C4-2B (cell line): ENCODE measurements around the gene POLR2F.

Experiments
- H3K27ac ChIP-seq: fragments of 450-650 bp; 2 replicates; pipeline ENCODE4 v1.5.1; 2017
- ZFX ChIP-seq: fragments of 450-650 bp; IDR thresholded peaks from 2 replicates; pipeline ENCODE4 v1.6.1; 2017
- TF ChIP-seq, protein P1 (sequence below): fragments of 450-650 bp; conservative IDR thresholded peaks from 2 replicates; pipeline ENCODE4 v1.5.1; 2017; ENCODE audit warnings: mild to moderate bottlenecking

POLR2F gene

DNA sequence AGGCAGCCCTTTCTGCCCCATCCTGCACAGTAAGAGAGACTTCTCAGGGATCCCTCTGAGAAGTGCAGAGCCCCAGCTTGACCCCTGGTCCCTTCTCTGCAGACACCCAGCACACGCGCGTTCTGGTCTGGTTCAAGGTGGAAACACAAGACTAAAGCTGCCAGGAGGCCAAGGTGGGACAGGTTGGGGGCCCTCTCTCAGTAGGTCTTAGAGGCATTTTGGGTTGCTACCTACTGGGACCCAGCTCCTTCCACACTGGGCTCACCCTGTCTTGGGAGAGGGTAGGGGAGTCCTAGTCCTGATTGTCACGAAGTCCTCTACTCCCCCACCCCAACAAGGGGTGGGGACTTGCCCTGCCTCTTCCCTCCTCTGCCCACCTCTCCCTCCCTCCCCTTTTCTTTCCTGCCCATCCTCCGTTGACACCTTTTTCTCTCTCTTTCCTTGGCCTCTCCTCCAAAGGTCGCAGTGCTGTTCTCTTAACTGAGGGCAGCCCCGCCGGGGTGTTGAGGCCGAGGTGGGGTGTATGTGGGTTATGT lies 31.6 kb downstream of the POLR2F start:
- no peak overlapping the region for H3K27ac ChIP-seq
- no peak for TF ChIP-seq ZFX
- TF ChIP-seq, protein P1, sequence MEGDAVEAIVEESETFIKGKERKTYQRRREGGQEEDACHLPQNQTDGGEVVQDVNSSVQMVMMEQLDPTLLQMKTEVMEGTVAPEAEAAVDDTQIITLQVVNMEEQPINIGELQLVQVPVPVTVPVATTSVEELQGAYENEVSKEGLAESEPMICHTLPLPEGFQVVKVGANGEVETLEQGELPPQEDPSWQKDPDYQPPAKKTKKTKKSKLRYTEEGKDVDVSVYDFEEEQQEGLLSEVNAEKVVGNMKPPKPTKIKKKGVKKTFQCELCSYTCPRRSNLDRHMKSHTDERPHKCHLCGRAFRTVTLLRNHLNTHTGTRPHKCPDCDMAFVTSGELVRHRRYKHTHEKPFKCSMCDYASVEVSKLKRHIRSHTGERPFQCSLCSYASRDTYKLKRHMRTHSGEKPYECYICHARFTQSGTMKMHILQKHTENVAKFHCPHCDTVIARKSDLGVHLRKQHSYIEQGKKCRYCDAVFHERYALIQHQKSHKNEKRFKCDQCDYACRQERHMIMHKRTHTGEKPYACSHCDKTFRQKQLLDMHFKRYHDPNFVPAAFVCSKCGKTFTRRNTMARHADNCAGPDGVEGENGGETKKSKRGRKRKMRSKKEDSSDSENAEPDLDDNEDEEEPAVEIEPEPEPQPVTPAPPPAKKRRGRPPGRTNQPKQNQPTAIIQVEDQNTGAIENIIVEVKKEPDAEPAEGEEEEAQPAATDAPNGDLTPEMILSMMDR, result no peak

DNA sequence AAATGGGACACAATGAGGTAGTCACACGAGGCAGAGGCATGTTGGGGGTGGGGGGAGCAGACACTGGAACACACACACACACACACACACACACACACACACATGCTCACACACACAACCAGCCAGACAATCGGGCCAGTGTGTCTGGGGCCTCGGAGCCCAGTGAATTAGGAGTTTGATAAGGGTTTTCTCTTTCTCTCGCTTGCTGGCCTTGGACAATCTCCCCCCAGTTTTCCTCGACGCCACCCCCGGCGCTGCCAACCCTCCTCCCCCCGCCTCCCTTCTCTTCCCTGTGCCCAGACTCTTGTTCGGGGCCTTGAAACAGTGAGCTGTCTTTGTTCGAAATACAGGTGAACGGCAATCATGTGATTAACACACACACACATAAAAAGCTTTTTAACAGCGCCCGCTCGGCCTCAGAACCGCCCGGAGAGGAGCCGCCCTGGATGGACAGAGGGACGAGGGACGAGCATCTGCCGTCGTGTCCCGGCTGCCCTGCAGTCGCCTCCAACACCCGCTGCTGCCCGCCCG lies 32.3 kb downstream of the POLR2F start:
- TF ChIP-seq ZFX, result no peak
- TF ChIP-seq, protein P1, result no peak
- H3K27ac ChIP-seq, result no peak overlapping the region

- no peak overlapping the region for H3K27ac ChIP-seq
- TF ChIP-seq, protein P1, result no peak
- no peak for TF ChIP-seq ZFX
Measured at GRCh38 chr22:37986371-37986770, 32.9 kb downstream of the POLR2F start.

- TF ChIP-seq, protein P1, result no peak
- H3K27ac ChIP-seq, result no peak overlapping the region; the same call in 1 of the 2 replicates
Measured at GRCh38 chr22:37989146-37990045, 35.9 kb downstream of the POLR2F start.

- TF ChIP-seq ZFX, result no peak
- TF ChIP-seq, protein P1, result no peak
Measured at GRCh38 chr22:37990301-37990700, 36.8 kb downstream of the POLR2F start.

DNA sequence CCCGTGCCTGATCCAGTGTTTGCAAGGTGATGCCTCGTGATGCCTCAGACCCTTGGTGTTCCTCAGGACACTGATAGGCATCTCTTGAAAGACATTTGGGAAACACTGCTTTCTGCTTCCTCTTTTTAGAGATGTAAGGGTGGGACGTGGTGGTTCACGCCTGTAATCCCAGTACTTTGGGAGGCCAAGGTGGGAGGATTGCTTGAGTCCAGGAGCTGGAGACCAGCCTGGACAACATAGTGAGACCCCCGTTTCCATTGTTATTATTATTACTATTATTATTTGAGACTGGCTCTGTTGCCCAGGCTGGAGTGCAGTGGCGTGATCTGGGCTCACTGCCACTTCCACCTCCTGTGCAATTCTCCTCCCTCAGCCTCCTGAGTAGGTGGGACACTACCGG lies 37.4 kb downstream of the POLR2F start:
- H3K27ac ChIP-seq, result no peak overlapping the region

More at GRCh38 chr22:37990301-37990700, 36.8 kb downstream of the POLR2F start:
- no peak overlapping the region; the same call in 1 of the 2 replicates for H3K27ac ChIP-seq

GRCh38 chr22:37991731-37992442 lies 38.4 kb downstream of the POLR2F start:
- H3K27ac ChIP-seq, result no peak overlapping the region
- TF ChIP-seq ZFX, result no peak
- TF ChIP-seq, protein P1, result no peak

More for the DNA sequence above, 37.4 kb downstream of the POLR2F start:
- no peak for TF ChIP-seq ZFX
